SK-N-SH (cell line): Measurements from ENCODE around the gene TPD52L1. TPM values are rescaled to one million over a fixed set of nuclear protein-coding genes. Genes with fewer than 3 reads are reported as not detected.

Experiments used
- CTCF ChIA-PET: fragments of 300-600, 350-600 bp; formaldehyde crosslinking; extraction: SDS; loops from one replicate; lab custom pipeline; 2021; lab: Yijun Ruan, JAX
- POLR2A ChIA-PET: fragments of 350-600 bp; sonication (Branson Sonifier 250); formaldehyde crosslinking; extraction: SDS; loops from one replicate; lab custom pipeline; 2020; ENCODE audit warnings: antibody characterized with exemption, inconsistent platforms; lab: Yijun Ruan, JAX
- DNase-seq: peaks from one replicate; pipeline ENCODE4 v3.0.0; 2012
- H2AFZ ChIP-seq: fragments of 200-600 bp; sonication (generic); 2 replicates; pipeline ENCODE4 v1.8.1; 2016; ENCODE audit warnings: antibody characterized with exemption, mild to moderate bottlenecking, low read depth
- H3F3A ChIP-seq: fragments of 200-600 bp; sonication (generic); replicated peaks from 2 replicates; pipeline ENCODE3; 2016; ENCODE audit warnings: antibody characterized with exemption, mild to moderate bottlenecking; ENCODE audit not compliant: insufficient read depth
- H3K27ac ChIP-seq, 2 experiments: fragments of 200-500 bp in 1 of 2; fragments of 200-600 bp in 1 of 2; sonication (Bioruptor generic) in 1 of 2; sonication (generic), shearing (Covaris generic) in 1 of 2; 2 replicates each; pipeline versions ENCODE4 v1.5.1 to v1.6.1; 2014 to 2016; ENCODE audit warnings: low read depth in 2 of 2, inconsistent platforms in 1 of 2, low read length in 1 of 2, mild to moderate bottlenecking in 1 of 2, mixed read lengths in 1 of 2
- H3K27me3 ChIP-seq: fragments of 200-600 bp; sonication (generic), shearing (Covaris generic); 2 replicates; pipeline ENCODE4 v1.6.1; 2016; ENCODE audit warnings: mixed run types; ENCODE audit not compliant: insufficient read depth
- H3K36me3 ChIP-seq, 2 experiments: fragments of 200-500 bp in 1 of 2; fragments of 200-600 bp in 1 of 2; sonication (Bioruptor generic) in 1 of 2; sonication (generic) in 1 of 2; replicated peaks in 1 of 2; 2 replicates each; pipeline versions ENCODE3 to v1.5.1; 2014 to 2016; ENCODE audit warnings: low read length in 1 of 2, mild to moderate bottlenecking in 1 of 2; ENCODE audit not compliant: insufficient read depth in 2 of 2, control insufficient read depth in 1 of 2
- H3K4me1 ChIP-seq, 2 experiments: fragments of 200-500 bp in 1 of 2; fragments of 200-600 bp in 1 of 2; sonication (Bioruptor generic) in 1 of 2; sonication (generic), shearing (Covaris generic) in 1 of 2; 2 replicates each; pipeline versions ENCODE4 v1.5.1 to v1.6.1; 2014 to 2016; ENCODE audit warnings: low read depth in 1 of 2, low read length in 1 of 2, mixed run types in 1 of 2; ENCODE audit not compliant: insufficient read depth in 2 of 2, control insufficient read depth in 1 of 2
- H3K4me2 ChIP-seq: fragments of 200-600 bp; sonication (generic), shearing (Covaris generic); 2 replicates; pipeline ENCODE4 v1.6.1; 2017; ENCODE audit warnings: mixed run types
- H3K4me3 ChIP-seq, 2 experiments: fragments of 200-500 bp in 1 of 2; fragments of 200-600 bp in 1 of 2; sonication (Bioruptor generic) in 1 of 2; sonication (generic), shearing (Covaris generic) in 1 of 2; 2 replicates each; pipeline versions ENCODE4 v1.5.1 to v1.8.1; 2014 to 2016; ENCODE audit warnings: low read depth in 2 of 2, inconsistent platforms in 1 of 2, low read length in 1 of 2, mild to moderate bottlenecking in 1 of 2, mixed read lengths in 1 of 2, moderate library complexity in 1 of 2
- H3K79me2 ChIP-seq: fragments of 200-600 bp; sonication (generic); 2 replicates; pipeline ENCODE4 v1.8.1; 2017; ENCODE audit warnings: mild to moderate bottlenecking; ENCODE audit not compliant: insufficient read depth
- H3K9ac ChIP-seq: fragments of 200-600 bp; sonication (generic); 2 replicates; pipeline ENCODE4 v1.6.1; 2017; ENCODE audit warnings: mixed run types
- H3K9me2 ChIP-seq: fragments of 200-600 bp; sonication (generic); 2 replicates; pipeline ENCODE4 v1.6.1; 2017; ENCODE audit warnings: mixed run types
- H3K9me3 ChIP-seq: fragments of 200-600 bp; sonication (generic); 2 replicates; pipeline ENCODE4 v1.6.1; 2017; ENCODE audit warnings: mixed run types, mild to moderate bottlenecking, moderate library complexity
- H4K20me1 ChIP-seq: fragments of 200-600 bp; sonication (generic); 2 replicates; pipeline ENCODE4 v1.6.1; 2017; ENCODE audit warnings: mild to moderate bottlenecking, mixed run types; ENCODE audit not compliant: insufficient read depth
- EZH2phosphoT487 ChIP-seq: fragments of 200-600 bp; sonication (generic); IDR thresholded peaks from 2 replicates; pipeline ENCODE4 v1.6.1; 2017; ENCODE audit warnings: low read depth, mixed run types, mild to moderate bottlenecking, antibody characterized with exemption, moderate library complexity, borderline replicate concordance
- FOXM1 ChIP-seq: IDR thresholded peaks from 2 replicates; pipeline ENCODE4 v1.4.0; 2012; ENCODE audit warnings: low read depth, mild to moderate bottlenecking
- IRF3 ChIP-seq: fragments of 150-350 bp; IDR thresholded peaks from 2 replicates; pipeline ENCODE4 v1.6.1; 2016; ENCODE audit warnings: mild to moderate bottlenecking, low read depth, low read length
- RCOR1 ChIP-seq: fragments of 150-350 bp; IDR thresholded peaks from 2 replicates; pipeline ENCODE4 v1.6.1; 2017; ENCODE audit warnings: antibody characterized with exemption, low read length
- RXRA ChIP-seq: IDR thresholded peaks from 2 replicates; pipeline ENCODE4 v1.4.0; 2012; ENCODE audit warnings: low read depth, mild to moderate bottlenecking, borderline replicate concordance
- TAF1 ChIP-seq: IDR thresholded peaks from 2 replicates; pipeline ENCODE4 v1.6.1; 2012; ENCODE audit warnings: low read depth, mild to moderate bottlenecking, low read length, moderate library complexity, borderline replicate concordance
- USF2 ChIP-seq: fragments of 150-350 bp; IDR thresholded peaks from 2 replicates; pipeline ENCODE4 v1.6.1; 2017; ENCODE audit warnings: antibody characterized with exemption, low read length, low read depth, borderline replicate concordance
- whole genome bisulfite sequencing: methylation state at CpG from one replicate; pipeline ENCODE4 v1.1.6; 2017; ENCODE audit warnings: low lambda C conversion rate; 5-methylcytosine and 5-hydroxymethylcytosine counted together
- polyA plus RNA-seq, 3 experiments: library from polyadenylated mRNA; depleted of rRNA; stranded (reverse); fragments of >200 nt; gene quantifications; 2 replicates each; pipeline ENCODE4 v1.2.3, GENCODE V29; 2012
- TF ChIP-seq, protein P1 (sequence below): fragments of 200-600 bp; sonication (generic); IDR thresholded peaks from 2 replicates; pipeline ENCODE4 v1.6.1; 2017; ENCODE audit warnings: antibody characterized with exemption, mild to moderate bottlenecking, moderate library complexity

Gene TPD52L1
- polyA plus RNA-seq, 1 of the 3 experiments (the other 2 are of a cell fraction), result 0.13 TPM

- DNase-seq, result no peak
- H3K4me3 ChIP-seq, result no peak overlapping the region
- ChIA-PET POLR2A (no interaction called here), CTCF (no interaction called here)
- H3K4me2 ChIP-seq, result no peak overlapping the region
- no peaks in the 10 kb centered on the region for H3K9me2 ChIP-seq
- no peaks in the 10 kb centered on the region for H3K9me3 ChIP-seq
- H4K20me1 ChIP-seq, result no peaks in the 10 kb centered on the region
- TF ChIP-seq EZH2phosphoT487 (no peak), RXRA (no peak), FOXM1 (no peak), IRF3 (no peak), TAF1 (no peak), RCOR1 (no peak)
- no peak overlapping the region for H3K27ac ChIP-seq
- no peak overlapping the region for H3K9ac ChIP-seq
- H2AFZ ChIP-seq, result no peak overlapping the region
- peaks cover 10% of the 10 kb centered on the region for H3F3A ChIP-seq
- H3K4me1 ChIP-seq, result peaks cover 0 to 9% of the 10 kb centered on the region in 2 experiments; a peak in 3 of 4 replicates
- H3K27me3 ChIP-seq, result no peaks in the 10 kb centered on the region; the same call in 1 of the 2 replicates
- no peaks in the 10 kb centered on the region for H3K79me2 ChIP-seq
- 39% methylated on average over 1 of the region's 1 CpG for WGBS
- no peaks in the 10 kb centered on the region for H3K36me3 ChIP-seq
These were observed 52.8 kb downstream of the TPD52L1 start for GRCh38 chr6:125206389-125206788.

GRCh38 chr6:125207956-125208355 lies 54.4 kb downstream of the TPD52L1 start:
- no peak overlapping the region for H2AFZ ChIP-seq
- no peaks in the 10 kb centered on the region for H3K36me3 ChIP-seq
- H3K9me3 ChIP-seq, result no peaks in the 10 kb centered on the region
- no peak for DNase-seq
- WGBS, result 23% methylated on average over 1 of the region's 1 CpG
- no peaks in the 10 kb centered on the region for H3K79me2 ChIP-seq
- no peaks in the 10 kb centered on the region for H3F3A ChIP-seq
- CTCF ChIA-PET, result interaction anchor here (1.0 kb wide), 1 partner anchor 16 kb away, joined by 3 read pairs; no protein-coding TSS in a partner anchor
- no peak overlapping the region for H3K4me2 ChIP-seq
- no peaks in the 10 kb centered on the region; the same call in 1 of the 2 replicates for H3K27me3 ChIP-seq
- H3K27ac ChIP-seq, result no peak overlapping the region
- no peaks in the 10 kb centered on the region for H4K20me1 ChIP-seq
- no peaks in the 10 kb centered on the region for H3K4me1 ChIP-seq
- POLR2A ChIA-PET, result no interaction called here
- no peaks in the 10 kb centered on the region for H3K9me2 ChIP-seq
- TF ChIP-seq, protein P1, sequence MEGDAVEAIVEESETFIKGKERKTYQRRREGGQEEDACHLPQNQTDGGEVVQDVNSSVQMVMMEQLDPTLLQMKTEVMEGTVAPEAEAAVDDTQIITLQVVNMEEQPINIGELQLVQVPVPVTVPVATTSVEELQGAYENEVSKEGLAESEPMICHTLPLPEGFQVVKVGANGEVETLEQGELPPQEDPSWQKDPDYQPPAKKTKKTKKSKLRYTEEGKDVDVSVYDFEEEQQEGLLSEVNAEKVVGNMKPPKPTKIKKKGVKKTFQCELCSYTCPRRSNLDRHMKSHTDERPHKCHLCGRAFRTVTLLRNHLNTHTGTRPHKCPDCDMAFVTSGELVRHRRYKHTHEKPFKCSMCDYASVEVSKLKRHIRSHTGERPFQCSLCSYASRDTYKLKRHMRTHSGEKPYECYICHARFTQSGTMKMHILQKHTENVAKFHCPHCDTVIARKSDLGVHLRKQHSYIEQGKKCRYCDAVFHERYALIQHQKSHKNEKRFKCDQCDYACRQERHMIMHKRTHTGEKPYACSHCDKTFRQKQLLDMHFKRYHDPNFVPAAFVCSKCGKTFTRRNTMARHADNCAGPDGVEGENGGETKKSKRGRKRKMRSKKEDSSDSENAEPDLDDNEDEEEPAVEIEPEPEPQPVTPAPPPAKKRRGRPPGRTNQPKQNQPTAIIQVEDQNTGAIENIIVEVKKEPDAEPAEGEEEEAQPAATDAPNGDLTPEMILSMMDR, result no peak
- no peak for TF ChIP-seq USF2
- TF ChIP-seq, all 33 proteins: peak for 0
- Histone ChIP-seq H3K9ac (no peak overlapping the region), H3K4me3 (no peak overlapping the region)
